VCaP (cell line): ENCODE measurements around the gene HAUS3.
"Not testable (repeated sequence)": the region's sequence is repeated elsewhere in the genome, so short reads cannot be mapped to it uniquely, and the experiment has no call there.

Experiments
- H3K27ac ChIP-seq: fragments of 450-650 bp; 2 replicates; pipeline ENCODE4 v1.5.1; 2017
- TF ChIP-seq, protein P1 (sequence below): fragments of 450-650 bp; conservative IDR thresholded peaks from 2 replicates; pipeline ENCODE4 v1.5.1; 2017; ENCODE audit warnings: mild to moderate bottlenecking, moderate library complexity

Gene HAUS3

DNA sequence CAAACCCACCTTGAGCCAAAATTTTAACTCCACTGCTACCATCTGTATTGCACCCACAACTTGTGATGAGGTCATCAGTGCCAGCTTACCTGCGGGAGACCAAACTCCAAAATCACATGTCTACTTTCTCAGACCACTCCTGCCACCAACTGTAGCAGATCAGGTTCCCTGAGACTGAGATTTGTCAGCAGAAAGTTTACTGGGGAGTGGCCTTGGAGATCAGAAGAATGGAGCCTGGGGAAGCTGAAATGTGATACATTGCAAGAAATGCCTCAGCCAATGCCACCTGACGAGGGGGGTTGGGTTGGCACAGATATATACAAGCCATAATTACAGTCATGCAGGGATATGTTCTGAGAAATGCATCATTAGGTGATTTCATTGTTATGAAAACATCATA, 19.1 kb downstream of the HAUS3 start:
- no peak overlapping the region for H3K27ac ChIP-seq
- TF ChIP-seq, protein P1, sequence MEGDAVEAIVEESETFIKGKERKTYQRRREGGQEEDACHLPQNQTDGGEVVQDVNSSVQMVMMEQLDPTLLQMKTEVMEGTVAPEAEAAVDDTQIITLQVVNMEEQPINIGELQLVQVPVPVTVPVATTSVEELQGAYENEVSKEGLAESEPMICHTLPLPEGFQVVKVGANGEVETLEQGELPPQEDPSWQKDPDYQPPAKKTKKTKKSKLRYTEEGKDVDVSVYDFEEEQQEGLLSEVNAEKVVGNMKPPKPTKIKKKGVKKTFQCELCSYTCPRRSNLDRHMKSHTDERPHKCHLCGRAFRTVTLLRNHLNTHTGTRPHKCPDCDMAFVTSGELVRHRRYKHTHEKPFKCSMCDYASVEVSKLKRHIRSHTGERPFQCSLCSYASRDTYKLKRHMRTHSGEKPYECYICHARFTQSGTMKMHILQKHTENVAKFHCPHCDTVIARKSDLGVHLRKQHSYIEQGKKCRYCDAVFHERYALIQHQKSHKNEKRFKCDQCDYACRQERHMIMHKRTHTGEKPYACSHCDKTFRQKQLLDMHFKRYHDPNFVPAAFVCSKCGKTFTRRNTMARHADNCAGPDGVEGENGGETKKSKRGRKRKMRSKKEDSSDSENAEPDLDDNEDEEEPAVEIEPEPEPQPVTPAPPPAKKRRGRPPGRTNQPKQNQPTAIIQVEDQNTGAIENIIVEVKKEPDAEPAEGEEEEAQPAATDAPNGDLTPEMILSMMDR, result no peak

DNA sequence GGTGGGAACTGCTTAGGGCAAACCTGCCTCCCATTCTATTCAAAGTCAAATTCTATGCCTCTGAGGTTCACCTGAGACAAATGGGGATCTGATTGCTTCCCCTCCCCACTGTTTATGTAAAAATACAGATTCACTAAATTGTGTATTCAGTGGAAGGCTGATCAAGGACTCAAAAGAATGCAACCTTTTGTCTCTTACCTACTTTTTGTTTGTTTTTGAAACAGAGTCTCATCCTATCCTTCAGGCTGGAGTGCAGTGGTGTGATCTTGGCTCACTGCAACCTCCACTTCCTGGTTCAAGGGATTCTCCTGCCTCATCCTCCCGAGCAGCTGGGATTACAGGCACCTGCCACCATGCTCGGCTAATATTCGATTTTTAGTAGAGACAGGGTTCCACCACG, 20.5 kb downstream of the HAUS3 start:
- H3K27ac ChIP-seq, result not testable (repeated sequence)

- TF ChIP-seq, protein P1, result peak; percentile 93
- no peak overlapping the region for H3K27ac ChIP-seq
These were observed 21.8 kb downstream of the HAUS3 start for GRCh38 chr4:2220016-2220630.

DNA sequence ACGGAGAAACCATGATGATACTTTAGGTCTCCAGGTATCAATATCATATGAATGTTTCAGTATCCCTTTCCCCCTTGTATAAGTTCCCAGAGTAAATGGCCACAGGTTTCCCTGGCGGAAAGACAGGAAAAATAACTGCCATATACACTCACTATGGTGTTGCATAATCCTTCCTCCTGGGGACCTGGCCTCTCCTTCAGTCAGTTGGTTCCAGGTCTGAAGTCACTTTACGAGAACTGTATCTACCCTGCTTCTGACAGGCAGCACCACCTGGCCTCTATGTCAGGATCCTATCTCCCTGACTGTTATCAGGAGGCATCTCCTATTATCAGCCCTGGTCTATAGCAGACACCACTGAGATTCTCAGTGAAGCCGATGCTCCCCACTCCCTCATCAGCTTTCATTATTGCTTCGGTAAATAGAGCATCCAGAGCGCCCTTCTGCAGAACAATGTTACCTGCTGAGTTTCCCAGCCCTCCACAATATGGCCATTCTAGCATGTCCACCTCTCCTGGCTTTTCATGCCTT, 22.6 kb downstream of the HAUS3 start:
- TF ChIP-seq, protein P1, result no peak
- no peak overlapping the region for H3K27ac ChIP-seq

GRCh38 chr4:2218436-2218835, 23.5 kb downstream of the HAUS3 start:
- no peak overlapping the region for H3K27ac ChIP-seq
- TF ChIP-seq, protein P1, result no peak

DNA sequence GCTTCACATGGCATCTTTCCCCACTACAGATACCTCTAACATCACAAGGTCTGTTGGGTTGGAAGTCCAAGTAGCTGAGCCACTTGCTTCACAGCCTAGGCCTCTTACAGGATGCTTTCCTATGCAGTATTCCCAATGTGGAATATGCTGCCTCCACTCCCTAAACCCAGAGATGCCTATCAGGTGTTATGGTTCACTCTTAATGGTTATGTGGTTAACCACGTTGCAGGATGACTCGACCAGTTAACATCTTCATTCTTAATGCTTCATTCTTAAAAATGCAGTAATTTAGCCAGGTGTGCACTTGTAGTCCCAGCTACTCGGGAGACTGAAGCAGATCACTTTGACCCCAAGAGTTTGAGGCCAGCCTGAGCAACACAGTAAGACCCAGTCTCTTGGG, 24.2 kb downstream of the HAUS3 start:
- no peak overlapping the region for H3K27ac ChIP-seq
- TF ChIP-seq, protein P1, result no peak

DNA sequence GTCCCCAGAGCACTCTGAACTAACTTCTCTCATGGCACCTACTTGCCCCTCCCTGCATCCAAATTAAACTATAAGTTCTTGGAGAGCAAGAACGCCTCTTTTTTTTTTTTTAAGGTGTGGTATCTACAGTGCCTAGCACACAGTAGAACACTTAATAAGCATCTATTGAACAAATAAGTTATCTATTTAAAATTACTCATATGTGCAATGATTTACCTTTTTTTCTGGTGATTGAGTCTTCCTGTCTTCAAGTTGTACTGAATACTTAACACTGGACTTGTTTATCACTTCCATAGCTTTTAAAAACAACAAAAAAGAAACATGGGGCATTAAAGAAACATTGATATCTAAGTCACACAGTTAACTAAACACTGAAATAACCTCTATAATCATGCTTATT, 29.1 kb downstream of the HAUS3 start:
- no peak overlapping the region for H3K27ac ChIP-seq
- TF ChIP-seq, protein P1, result no peak

DNA sequence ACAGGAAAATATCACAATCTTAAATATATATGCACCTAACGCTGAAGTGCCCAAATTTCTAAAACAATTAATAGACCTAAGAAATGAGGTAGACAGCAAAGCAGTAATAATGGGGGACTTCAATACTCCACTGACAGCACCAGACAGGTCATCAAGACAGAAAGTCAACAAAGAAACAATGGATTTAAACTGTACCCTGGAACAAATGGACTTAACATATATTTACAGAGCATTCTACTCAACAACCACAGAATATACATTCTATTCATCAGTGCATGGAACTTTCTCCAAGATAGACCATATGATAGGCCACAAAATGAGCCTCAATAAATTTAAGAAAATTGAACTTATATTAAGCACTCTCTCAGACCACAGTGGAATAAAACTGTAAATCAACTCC, 39.1 kb downstream of the HAUS3 start:
- not testable (repeated sequence) for H3K27ac ChIP-seq

GRCh38 chr4:2194496-2194895, 47.4 kb downstream of the HAUS3 start:
- TF ChIP-seq, protein P1, result no peak
- H3K27ac ChIP-seq, result no peak overlapping the region
